WERI-Rb-1 (cell line): Measurements from ENCODE around the gene GRK1.

ENCODE experiments used
- DNase-seq: peaks from one replicate; pipeline ENCODE4 v3.0.0-alpha.2; 2020
- H3K27ac ChIP-seq: fragments of 250-450 bp; sonication (Bioruptor Pico); 2 replicates; pipeline ENCODE4 v1.5.1; 2020; ENCODE audit warnings: mild to moderate bottlenecking, moderate library complexity
- H3K27me3 ChIP-seq: fragments of 250-450 bp; sonication (Bioruptor Pico); 2 replicates; pipeline ENCODE4 v1.5.1; 2021; ENCODE audit warnings: mild to moderate bottlenecking, low read depth, moderate library complexity; ENCODE audit not compliant: insufficient read depth, severe bottlenecking
- H3K36me3 ChIP-seq: fragments of 250-450 bp; sonication (Bioruptor Pico); 2 replicates; pipeline ENCODE4 v1.5.1; 2020; ENCODE audit warnings: mild to moderate bottlenecking, moderate library complexity
- H3K4me3 ChIP-seq: 2 replicates; pipeline ENCODE4 v1.5.1; 2011; ENCODE audit warnings: low read depth, mild to moderate bottlenecking, control low read depth, low read length
- H3K9me3 ChIP-seq: fragments of 250-450 bp; sonication (Bioruptor Pico); 2 replicates; pipeline ENCODE4 v1.5.1; 2021; ENCODE audit warnings: mild to moderate bottlenecking, moderate library complexity; ENCODE audit not compliant: severe bottlenecking
- TF ChIP-seq, protein P1 (sequence below): IDR thresholded peaks from 2 replicates; pipeline ENCODE4 v1.5.1; 2011; ENCODE audit warnings: low read depth, mild to moderate bottlenecking, control low read depth, inconsistent platforms, low read length

Gene GRK1

DNA sequence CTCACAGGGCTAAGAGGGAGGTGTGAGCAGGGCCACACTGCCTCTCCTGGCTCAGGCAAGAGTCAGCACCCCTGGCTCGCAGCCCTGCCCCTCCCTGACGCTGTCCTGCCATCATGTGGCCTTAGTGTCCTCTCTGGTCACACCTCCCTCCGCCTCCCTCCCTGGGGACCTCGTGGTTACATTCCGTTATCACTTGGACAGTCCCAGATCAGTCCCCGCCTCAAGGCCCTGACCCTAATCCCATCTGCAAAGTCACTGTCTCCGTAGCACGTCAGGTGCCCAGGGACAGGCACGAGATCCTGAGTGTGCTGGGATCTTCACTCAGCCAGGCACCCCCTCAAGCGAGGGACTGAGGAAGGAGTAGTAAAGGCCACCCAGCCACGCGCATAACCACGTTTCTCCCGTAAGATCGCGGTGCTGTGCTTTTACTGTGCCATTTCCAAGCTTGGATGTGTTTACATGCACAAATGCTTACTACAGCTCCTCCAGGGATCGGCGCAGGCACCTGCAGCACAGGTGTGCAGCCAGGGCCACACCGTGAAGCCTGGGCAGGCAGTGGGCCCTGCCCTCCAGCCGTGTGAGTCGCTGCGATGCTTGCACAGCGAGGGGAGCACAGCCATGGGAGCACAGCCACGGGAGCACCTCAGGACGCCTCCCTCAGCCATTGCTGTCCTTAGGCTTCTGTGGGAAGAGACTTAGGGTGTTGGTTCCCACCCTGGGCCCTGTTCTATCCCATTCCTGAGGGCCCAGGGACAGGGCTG lies 81.3 kb downstream of the GRK1 start:
- H3K27ac ChIP-seq, result no peak overlapping the region
- DNase-seq, result peak; percentile 56
- no peak overlapping the region for H3K4me3 ChIP-seq
- no peaks in the 10 kb centered on the region for H3K36me3 ChIP-seq
- H3K9me3 ChIP-seq, result peaks cover 10% of the 10 kb centered on the region
- peaks cover 47% of the 10 kb centered on the region for H3K27me3 ChIP-seq
- TF ChIP-seq, protein P1, sequence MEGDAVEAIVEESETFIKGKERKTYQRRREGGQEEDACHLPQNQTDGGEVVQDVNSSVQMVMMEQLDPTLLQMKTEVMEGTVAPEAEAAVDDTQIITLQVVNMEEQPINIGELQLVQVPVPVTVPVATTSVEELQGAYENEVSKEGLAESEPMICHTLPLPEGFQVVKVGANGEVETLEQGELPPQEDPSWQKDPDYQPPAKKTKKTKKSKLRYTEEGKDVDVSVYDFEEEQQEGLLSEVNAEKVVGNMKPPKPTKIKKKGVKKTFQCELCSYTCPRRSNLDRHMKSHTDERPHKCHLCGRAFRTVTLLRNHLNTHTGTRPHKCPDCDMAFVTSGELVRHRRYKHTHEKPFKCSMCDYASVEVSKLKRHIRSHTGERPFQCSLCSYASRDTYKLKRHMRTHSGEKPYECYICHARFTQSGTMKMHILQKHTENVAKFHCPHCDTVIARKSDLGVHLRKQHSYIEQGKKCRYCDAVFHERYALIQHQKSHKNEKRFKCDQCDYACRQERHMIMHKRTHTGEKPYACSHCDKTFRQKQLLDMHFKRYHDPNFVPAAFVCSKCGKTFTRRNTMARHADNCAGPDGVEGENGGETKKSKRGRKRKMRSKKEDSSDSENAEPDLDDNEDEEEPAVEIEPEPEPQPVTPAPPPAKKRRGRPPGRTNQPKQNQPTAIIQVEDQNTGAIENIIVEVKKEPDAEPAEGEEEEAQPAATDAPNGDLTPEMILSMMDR, result peak; percentile 49

DNA sequence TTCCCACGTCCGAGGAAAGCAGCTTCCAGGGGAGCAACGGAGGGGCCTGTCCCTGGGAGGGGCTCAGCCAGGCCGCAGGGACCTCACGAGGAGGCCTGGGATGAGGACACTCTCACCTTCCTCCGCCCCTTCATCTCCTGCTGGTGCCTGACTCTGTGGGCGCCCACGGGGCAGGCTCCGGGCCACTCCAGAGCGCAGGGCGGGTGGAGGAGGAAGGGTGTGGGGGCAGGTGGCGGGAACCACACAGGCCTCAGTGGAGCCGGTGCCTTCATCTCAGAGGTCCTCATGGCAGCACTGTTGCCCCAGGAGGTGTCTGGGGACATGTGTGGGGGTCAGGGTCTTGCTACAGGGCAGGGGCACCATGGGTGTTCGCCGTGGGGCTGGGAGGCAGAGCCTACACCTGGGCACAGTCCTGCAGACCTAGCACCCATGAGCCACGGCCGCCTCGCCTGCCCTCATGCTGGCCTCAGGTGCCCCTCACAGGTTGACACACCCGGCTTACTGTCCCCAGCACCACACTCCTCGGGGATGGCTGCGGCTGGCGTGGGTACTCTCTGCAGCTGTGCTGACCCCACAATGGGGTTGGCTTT lies 81.9 kb downstream of the GRK1 start:
- H3K36me3 ChIP-seq, result no peaks in the 10 kb centered on the region
- H3K9me3 ChIP-seq, result peaks cover 10% of the 10 kb centered on the region
- DNase-seq, result no peak
- TF ChIP-seq, protein P1, result no peak
- H3K27me3 ChIP-seq, result peaks cover 43% of the 10 kb centered on the region
- no peak overlapping the region for H3K27ac ChIP-seq
- no peak overlapping the region for H3K4me3 ChIP-seq

DNA sequence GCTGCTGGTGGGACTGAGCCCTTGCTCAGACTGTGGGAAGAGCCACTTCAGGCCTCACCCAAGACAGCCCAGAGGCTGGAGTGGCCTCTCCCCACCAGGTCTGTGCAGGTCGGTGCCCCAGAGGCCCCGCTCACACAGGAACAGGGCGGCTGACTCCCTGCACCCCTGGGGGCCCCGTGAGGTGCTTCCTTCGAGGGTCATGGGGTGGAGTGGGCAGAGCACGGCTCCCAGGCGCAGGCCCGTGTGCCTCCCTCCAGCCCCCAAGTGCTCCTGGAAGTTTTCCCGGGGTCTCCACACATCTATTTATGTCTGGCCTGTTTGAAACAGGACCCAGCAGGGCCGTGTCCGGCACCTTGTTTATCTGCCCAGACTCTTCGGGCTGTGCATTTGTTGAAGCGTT lies 82.5 kb downstream of the GRK1 start:
- TF ChIP-seq, protein P1, result no peak

DNA sequence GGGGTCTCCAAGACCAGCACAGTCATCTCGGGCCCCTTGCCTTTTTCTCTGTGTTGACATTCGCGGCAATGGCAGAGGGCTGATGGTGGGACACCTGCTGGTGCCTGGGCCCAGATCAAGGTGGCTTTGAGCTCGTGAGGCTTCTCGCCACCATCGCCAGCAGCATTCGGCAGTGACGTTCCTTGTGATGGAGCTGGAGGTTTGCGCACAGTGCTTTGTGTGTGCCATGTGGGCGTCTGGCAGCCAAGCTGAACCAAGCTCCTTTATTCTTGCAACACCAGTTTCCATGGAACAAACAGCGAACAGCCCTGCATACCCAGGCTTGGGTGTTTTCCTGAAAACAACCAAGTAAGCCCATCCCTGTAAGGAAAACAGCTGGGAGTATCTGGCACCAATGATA lies 82.9 kb downstream of the GRK1 start:
- no peak for DNase-seq
- Histone ChIP-seq H3K27ac (no peak overlapping the region), H3K9me3 (peaks cover 10% of the 10 kb centered on the region)

More for the DNA sequence above, 82.5 kb downstream of the GRK1 start:
- Histone ChIP-seq H3K4me3 (no peak overlapping the region), H3K27ac (no peak overlapping the region), H3K9me3 (peaks cover 10% of the 10 kb centered on the region), H3K36me3 (no peaks in the 10 kb centered on the region), H3K27me3 (peaks cover 39% of the 10 kb centered on the region)
- DNase-seq, result no peak

DNA sequence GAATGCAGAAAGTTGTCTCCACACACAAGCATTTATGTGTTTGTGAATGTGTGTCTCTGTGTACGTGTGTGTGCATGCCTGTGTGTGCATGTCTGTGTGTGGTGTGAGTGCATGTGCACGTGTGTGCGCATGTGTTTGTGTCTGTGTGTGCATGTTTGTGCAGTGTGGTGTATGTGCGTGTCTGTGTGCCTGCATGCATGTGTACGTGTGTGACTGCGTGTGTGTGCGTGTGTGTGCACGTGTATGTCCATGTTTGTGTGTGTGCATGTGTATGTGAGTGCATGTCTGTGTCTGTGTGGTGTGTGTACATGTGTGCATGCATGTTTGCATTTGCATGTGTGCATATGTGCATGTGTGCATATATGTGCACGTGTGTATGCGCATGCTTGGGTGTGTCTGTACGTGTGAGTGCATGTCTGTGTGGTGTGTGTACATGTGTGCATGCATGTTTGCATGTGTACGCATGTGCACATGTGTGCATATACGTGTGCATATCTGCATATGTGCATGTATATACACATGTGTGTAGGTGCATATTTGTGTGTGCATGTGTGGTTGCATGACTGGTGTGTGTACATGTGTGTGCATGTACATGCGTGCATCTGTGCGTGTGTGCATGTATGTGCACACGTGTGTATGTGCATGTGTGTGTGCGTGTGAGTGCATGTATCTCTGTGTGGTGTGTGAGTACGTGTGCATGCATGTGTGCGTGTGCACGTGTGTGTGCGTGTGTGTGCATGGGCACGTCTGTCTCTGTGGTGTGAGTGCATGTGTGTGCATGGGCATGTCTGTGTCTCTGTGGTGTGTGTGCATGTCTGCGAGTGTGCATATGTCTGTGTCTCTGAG lies 83.8 kb downstream of the GRK1 start:
- H3K27ac ChIP-seq, result no peak overlapping the region
- H3K27me3 ChIP-seq, result peaks cover 36% of the 10 kb centered on the region
- no peak overlapping the region for H3K4me3 ChIP-seq
- H3K9me3 ChIP-seq, result peaks cover 10% of the 10 kb centered on the region
- no peaks in the 10 kb centered on the region for H3K36me3 ChIP-seq
- TF ChIP-seq, protein P1, result no peak
- no peak for DNase-seq

More for the DNA sequence above, 82.9 kb downstream of the GRK1 start:
- Histone ChIP-seq H3K36me3 (no peaks in the 10 kb centered on the region), H3K27me3 (peaks cover 36% of the 10 kb centered on the region), H3K4me3 (no peak overlapping the region)
- TF ChIP-seq, protein P1, result no peak
